ENCODE data around the gene PRR29. TPM values are rescaled to one million over a fixed set of nuclear protein-coding genes. Genes with fewer than 3 reads are reported as not detected.

PRR29 gene
- total and polyA plus RNA-seq, 2 donors (not counting 3 experiments of a cell fraction or from before 2014, with no cell fraction given) = 0.39 to 1.2 TPM

- intact Hi-C loops (cut with micrococcal nuclease) (no loop called here), dilution Hi-C loops (cut with MboI; ENCODE audit: extremely low pct_ligation_motif_present, low sequenced_read_pairs) (no loop called here)
- Histone ChIP-seq H3K4me1 (ENCODE audit: control insufficient read depth, extremely low read depth, insufficient read depth, low read length) (no peaks in the 10 kb centered on the region), H3K27ac (ENCODE audit: insufficient read depth, low read depth, low read length) (no peak overlapping the region), H4K20me1 (replicated peaks; ENCODE audit: control insufficient read depth, extremely low read depth, insufficient read depth, low read length) (no peaks in the 10 kb centered on the region), H3K27me3 (ENCODE audit: control insufficient read depth in 2 of 2, insufficient read depth in 2 of 2, low read length in 2 of 2) (no peaks in the 10 kb centered on the region), H3K79me2 (ENCODE audit: control insufficient read depth, insufficient read depth, low read length) (no peaks in the 10 kb centered on the region), H3K9me3 (replicated peaks; ENCODE audit: control insufficient read depth, insufficient read depth, low read length) (no peaks in the 10 kb centered on the region), H3K4me3 (replicated peaks in 1 of 3; ENCODE audit: insufficient read depth in 1 of 3, low read depth in 1 of 3, low read length in 3 of 3) (no peak overlapping the region), H3K9me1 (replicated peaks; ENCODE audit: control insufficient read depth, extremely low read depth, insufficient read depth, low read length) (no peaks in the 10 kb centered on the region), H3K4me2 (ENCODE audit: insufficient read depth, low read length) (no peak overlapping the region), H3K36me3 (ENCODE audit: control insufficient read depth in 2 of 2, extremely low read depth in 1 of 2, insufficient read depth in 2 of 2, low read length in 2 of 2) (no peaks in the 10 kb centered on the region), H3K9ac (replicated peaks; ENCODE audit: extremely low read depth, insufficient read depth, low read length) (no peak overlapping the region), H2AFZ (ENCODE audit: low read depth, low read length) (no peak overlapping the region)
- DNase-seq (ENCODE audit: low read depth, low spot score) (no peak), FAIRE-seq (no peak)
- BruUV-seq (replicated peaks) = no TSS peak
- POLR2A ChIA-PET = no interaction called here
- no peak for TF ChIP-seq POLR2A (IDR thresholded peaks at IDR 0.05; ENCODE audit: low read depth, low read length)
- no peak for TF ChIP-seq MYC (IDR thresholded peaks at IDR 0.05; ENCODE audit: low read depth, low read length)
- TF ChIP-seq EZH2 (IDR thresholded peaks at IDR 0.05; ENCODE audit: borderline replicate concordance, low read depth, low read length, severe bottlenecking) = no peak
- no peak for TF ChIP-seq CTCF (IDR thresholded peaks at IDR 0.05; ENCODE audit: extremely low read depth in 1 of 2, insufficient read depth in 1 of 2, low read depth in 1 of 2, low read length in 2 of 2)
- no peak for TF ChIP-seq FOS (IDR thresholded peaks at IDR 0.05; ENCODE audit: borderline replicate concordance, insufficient read depth, low read length)
- TF ChIP-seq JUN (IDR thresholded peaks at IDR 0.05; ENCODE audit: borderline replicate concordance, insufficient read depth, insufficient read length, low read depth) = no peak
- CTCF ChIA-PET = interaction anchor here (2.4 to 7.0 kb wide), 2 partner anchors 9 to 14 kb away, joined by 8 to 50 read pairs; no protein-coding TSS in a partner anchor
Observed at GRCh38 chr17:63960430-63960829, 37.7 kb upstream of the PRR29 start.
